Activated T-cell treated with anti-CD3 and anti-CD28 coated beads, Interleukin-2, amount 50 U/mL, for 4 hours (primary cell): ENCODE data around the gene KRTAP10-5. TPM values are rescaled to one million over a fixed set of nuclear protein-coding genes. Genes with fewer than 3 reads are reported as not detected.
"Not testable (repeated sequence)": the region's sequence is repeated elsewhere in the genome, so short reads cannot be mapped to it uniquely, and the experiment has no call there.

Experiments
- ATAC-seq, 2 donors: fragments of 200-7000 bp; cut with Tn5 transposase; one replicate each; pipeline ENCODE4 v1.10.0; 2021
- DNase-seq: peaks from one replicate; pipeline ENCODE4 v3.0.0-alpha.2; 2020
- H3K27me3 Mint-ChIP-seq: one replicate; pipeline ENCODE4 v1.8.0; 2021; ENCODE audit warnings: low read depth, mixed read lengths
- H3K36me3 Mint-ChIP-seq: one replicate; pipeline ENCODE4 v1.8.0; 2022; ENCODE audit warnings: mixed read lengths; ENCODE audit not compliant: insufficient read depth
- H3K4me1 Mint-ChIP-seq: one replicate; pipeline ENCODE4 v1.8.0; 2021; ENCODE audit warnings: low read depth, mixed read lengths
- H3K4me3 Mint-ChIP-seq: one replicate; pipeline ENCODE4 v1.8.0; 2021; ENCODE audit warnings: mild to moderate bottlenecking, moderate library complexity, mixed read lengths
- H3K9me3 Mint-ChIP-seq: one replicate; pipeline ENCODE4 v1.8.0; 2021; ENCODE audit warnings: mixed read lengths
- total RNA-seq, 3 donors: library from RNA; stranded (reverse); gene quantifications; one replicate each; pipeline ENCODE4 v1.2.1, GENCODE V29; 2021

Gene KRTAP10-5
- total RNA-seq, 3 donors from 2014 or later: not detected

DNA sequence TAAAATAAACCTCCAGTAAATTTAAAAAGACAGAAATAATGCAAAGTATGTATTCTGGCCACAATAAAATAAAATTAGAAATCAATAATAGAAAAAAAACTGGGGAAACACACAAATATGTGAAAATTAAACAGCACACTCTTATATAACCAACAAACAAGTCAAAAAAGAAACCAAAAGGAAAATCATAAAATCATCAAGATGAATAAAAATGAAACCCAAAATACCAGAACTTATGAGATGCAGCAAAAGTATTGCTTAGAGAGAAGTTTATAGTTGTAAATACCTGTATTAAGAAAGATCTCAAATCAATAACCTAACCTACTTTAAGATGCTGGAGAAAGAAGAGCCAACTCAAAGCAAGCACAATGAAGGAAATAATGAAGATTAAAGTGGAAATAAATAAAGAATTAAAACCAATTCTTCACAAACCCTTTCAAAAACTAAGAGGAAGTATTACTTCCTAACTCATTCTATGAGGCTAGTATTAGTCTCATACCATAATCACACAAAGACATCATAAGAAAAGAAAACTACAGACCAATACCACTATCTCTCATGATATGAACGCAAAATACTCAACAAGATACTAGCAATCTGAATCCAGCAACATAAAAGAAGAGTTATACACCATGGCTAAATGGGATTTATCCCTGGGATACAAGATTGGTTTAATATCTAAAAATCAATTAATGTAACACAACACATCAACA lies 15.4 kb downstream of the KRTAP10-5 start:
- Mint-ChIP-seq H3K9me3 (peaks cover 34% of the 10 kb centered on the region), H3K36me3 (no peaks in the 10 kb centered on the region), H3K27me3 (no peaks in the 10 kb centered on the region), H3K4me1 (peaks cover 13% of the 10 kb centered on the region), H3K4me3 (no peak overlapping the region)
- no peak for ATAC-seq
- no peak for DNase-seq

DNA sequence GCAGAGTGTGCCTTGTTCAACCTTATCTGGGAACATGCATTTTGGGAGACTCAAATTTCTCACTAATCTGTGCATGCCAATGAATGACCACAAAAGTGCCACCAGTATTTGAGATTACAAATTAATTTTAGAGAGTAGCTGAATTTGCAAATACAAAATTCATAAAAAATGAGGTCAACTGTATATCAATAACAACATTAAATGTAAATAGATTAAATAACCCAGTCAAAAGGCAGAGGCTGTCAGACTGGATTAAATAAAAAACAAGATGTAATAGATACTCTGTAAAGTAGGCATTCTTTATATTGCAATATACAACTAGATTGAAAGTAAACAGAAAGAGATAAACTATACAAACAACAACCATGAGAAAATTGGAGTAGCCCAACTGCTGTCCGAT lies 16.3 kb downstream of the KRTAP10-5 start:
- H3K4me1 Mint-ChIP-seq: peaks cover 13% of the 10 kb centered on the region
- H3K4me3 Mint-ChIP-seq: no peak overlapping the region
- ATAC-seq (no peak), DNase-seq (no peak)
- peaks cover 38% of the 10 kb centered on the region for H3K9me3 Mint-ChIP-seq
- H3K36me3 Mint-ChIP-seq: no peaks in the 10 kb centered on the region
- no peaks in the 10 kb centered on the region for H3K27me3 Mint-ChIP-seq

DNA sequence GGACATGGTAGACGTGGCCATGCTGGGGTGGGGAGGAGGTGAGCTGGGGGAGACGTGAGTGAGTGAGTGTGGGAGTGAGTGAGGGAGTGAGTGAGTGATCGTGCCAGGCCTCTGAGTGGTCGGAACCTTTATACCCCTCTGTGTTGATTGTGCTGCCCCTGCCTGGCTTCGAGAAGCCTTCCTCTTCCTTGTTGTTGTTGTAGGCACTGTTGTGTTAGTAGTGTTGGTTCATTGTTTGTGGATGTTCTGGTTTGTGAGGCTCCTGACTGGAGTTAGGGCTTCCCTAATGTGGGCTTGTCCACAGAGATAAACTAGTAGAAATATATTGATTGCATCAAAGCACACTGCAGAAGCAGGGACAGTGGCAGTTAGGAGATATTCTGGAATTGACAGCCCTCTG lies 21.7 kb downstream of the KRTAP10-5 start, which contains the start of gene KRTAP10-3:
Gene KRTAP10-3 (minus strand): TSS at position 101 of the 400 bp plus-strand sequence. CDS start 80 bp downstream, at position 21.
- ATAC-seq (no peak), DNase-seq (no peak)
- H3K9me3 Mint-ChIP-seq: peaks cover 38% of the 10 kb centered on the region
- H3K27me3 Mint-ChIP-seq: no peaks in the 10 kb centered on the region
- no peak within 1 kb of the TSS for H3K4me3 Mint-ChIP-seq
- H3K36me3 Mint-ChIP-seq: no peaks in the 10 kb centered on the region
- no peaks in the 10 kb centered on the region for H3K4me1 Mint-ChIP-seq

DNA sequence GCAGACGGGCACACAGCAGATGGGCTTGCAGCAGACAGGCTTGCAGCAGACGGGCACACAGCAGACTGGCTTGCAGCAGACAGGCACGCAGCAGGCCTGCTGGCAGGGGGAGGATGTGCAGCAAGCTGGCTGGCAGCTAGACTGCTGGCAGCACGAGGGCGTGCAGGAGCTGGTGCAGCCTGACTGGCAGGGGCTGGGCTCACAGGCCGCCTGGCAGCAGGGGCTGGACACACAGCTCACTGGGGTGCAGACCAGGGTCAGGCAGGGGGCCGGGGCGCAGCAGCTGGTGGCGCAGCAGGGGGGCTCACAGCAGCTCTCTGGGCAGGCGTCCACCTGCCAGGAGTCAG lies 22.1 kb downstream of the KRTAP10-5 start:
- ATAC-seq, H3K4me3 Mint-ChIP-seq, H3K36me3 Mint-ChIP-seq, DNase-seq, H3K4me1 Mint-ChIP-seq, H3K27me3 Mint-ChIP-seq: not testable (repeated sequence)
- H3K9me3 Mint-ChIP-seq: peaks cover 40% of the 10 kb centered on the region

DNA sequence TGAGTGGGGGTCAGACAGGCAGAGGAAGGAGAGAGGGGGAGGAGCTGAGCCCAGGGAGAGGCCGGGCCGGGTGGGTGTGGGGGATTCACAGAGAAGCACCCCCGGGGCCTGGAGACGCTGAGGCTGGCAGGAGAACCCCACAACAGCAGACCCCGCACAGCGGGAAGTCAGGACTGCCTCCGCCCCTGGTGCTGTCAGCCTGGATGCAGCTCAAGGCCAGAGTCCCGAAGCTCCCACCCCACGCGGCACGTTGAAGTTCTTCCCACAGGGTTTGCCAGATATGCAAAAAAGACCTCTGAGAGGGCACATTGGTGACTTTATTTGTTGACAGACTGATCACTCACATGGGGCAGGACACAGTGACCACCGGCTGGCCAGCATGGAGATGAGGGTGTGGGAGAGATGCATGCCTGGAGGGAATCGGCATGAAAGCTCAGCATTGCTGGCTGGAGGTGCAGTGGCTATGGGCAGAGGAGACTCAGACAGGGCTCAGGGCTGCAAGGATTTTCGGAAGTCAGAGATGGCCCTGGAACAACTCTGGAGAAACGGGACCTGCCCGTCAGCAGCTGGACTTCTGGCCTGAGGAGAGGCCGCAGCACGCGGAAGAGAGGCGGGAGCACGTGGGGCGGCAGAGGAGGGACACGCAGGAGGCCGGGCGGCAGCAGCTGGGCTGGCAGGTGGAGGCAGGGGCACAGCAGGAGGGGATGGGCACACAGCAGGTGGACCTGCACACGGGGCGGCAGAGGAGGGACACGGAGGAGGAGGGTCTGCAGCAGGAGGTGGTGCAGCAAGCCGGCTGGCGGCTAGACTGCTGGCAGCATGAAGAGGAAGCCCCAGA lies 22.7 kb downstream of the KRTAP10-5 start:
- DNase-seq: no peak
- ATAC-seq: no peak
- Mint-ChIP-seq H3K36me3 (peaks cover 3% of the 10 kb centered on the region), H3K9me3 (peaks cover 38% of the 10 kb centered on the region), H3K4me3 (no peak overlapping the region), H3K27me3 (no peaks in the 10 kb centered on the region), H3K4me1 (no peaks in the 10 kb centered on the region)

DNA sequence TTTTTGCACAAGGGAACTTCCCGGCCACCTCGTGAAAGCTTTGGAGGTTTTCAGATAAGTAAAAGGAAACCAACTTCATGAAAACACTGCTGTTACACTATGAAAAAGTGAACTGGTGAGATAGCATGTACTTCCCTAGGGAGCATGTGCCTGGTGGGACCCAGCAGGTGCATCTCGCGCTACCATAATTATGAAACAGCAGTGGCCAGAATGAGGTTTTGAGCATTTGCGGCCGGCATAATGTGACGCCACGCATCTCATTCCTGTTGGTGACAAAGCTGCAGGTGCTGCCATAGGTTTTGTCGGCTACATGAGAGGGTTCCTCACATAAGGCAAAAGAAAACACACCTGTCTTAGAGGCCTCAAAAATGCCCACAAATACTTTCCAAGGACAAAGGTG lies 23.5 kb downstream of the KRTAP10-5 start:
- Mint-ChIP-seq H3K4me3 (no peak overlapping the region), H3K4me1 (no peaks in the 10 kb centered on the region), H3K27me3 (no peaks in the 10 kb centered on the region), H3K9me3 (peaks cover 30% of the 10 kb centered on the region), H3K36me3 (peaks cover 3% of the 10 kb centered on the region)
- no peak for DNase-seq
- no peak for ATAC-seq

DNA sequence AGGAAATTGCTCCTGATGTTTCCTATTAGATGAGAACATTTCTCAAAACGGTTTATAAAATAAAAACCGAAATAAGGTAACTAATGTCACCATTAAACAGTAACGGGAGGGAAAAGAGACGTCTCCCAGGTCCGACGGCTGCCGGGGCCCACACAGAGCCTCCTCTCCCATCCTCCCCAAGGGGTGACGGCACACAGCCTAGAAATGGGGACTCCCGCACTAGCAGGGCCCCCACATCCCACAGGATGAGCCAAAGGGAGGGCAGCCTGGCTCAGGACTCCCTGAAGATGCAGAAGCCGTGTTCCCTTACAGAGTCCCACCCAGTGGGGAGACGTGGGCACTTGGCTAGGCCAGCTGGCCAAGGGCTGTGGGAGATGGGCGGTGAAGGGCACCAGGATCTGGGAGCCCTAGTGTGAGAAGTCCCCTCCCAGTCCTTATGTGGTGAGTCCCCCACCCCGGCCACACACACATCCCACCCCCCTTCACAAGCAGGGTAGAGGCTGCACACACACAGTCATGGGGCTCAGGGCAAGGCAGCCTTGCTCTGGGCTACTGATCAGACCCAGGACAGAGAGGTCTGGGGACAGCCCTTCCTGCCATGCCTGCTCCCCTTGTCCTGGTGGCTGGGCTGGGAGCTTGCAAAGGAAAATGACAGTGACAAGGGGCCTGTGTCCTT lies 25.1 kb downstream of the KRTAP10-5 start:
- Mint-ChIP-seq H3K27me3 (no peaks in the 10 kb centered on the region), H3K9me3 (peaks cover 14% of the 10 kb centered on the region), H3K4me1 (no peaks in the 10 kb centered on the region), H3K4me3 (no peak overlapping the region), H3K36me3 (peaks cover 3% of the 10 kb centered on the region)
- no peak for ATAC-seq
- DNase-seq: no peak

DNA sequence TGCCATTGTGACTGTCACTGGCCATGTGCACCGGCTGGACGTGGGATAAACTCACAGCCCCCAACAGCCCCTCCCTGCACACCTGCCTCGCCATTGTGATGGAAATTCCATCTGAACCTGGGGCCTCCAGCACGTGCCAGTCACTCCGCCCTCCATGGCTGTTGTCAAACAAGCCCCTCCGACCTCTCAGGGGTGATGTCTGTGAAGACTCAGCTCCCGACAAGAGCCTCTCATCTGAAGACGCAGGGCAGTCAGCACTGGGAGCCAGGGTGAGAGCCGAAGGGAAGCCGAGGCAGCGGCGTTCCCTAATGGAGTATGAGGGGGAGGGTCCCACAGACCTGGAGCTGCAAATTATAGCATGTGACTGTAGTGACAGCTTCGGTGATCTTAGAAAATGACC lies 27.7 kb downstream of the KRTAP10-5 start:
- peaks cover 14% of the 10 kb centered on the region for H3K4me1 Mint-ChIP-seq
- H3K9me3 Mint-ChIP-seq: peaks cover 9% of the 10 kb centered on the region

DNA sequence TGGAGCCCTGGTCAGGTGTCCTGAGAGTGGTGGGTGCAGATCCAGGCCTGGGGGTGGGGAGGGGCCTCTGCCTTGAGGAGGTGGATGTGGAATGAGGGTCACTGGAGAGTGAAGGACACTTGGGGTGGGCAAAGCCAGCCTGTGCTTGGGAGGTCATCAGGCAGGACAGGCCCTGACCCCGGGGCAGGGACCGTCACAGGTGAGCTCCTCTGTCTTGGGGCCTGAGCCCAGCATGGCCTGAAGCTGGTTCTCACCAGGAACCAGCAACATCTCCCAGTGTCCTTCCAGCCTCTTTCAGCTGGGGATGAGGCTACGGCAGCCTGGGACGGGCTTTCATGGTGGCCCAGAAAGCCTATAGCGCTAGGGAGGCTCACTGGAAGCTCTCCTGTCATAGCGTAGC lies 28.3 kb downstream of the KRTAP10-5 start:
- ATAC-seq (no peak), DNase-seq (no peak)
- H3K27me3 Mint-ChIP-seq: no peaks in the 10 kb centered on the region
- no peak overlapping the region for H3K4me3 Mint-ChIP-seq
- peaks cover 9% of the 10 kb centered on the region for H3K36me3 Mint-ChIP-seq
- H3K9me3 Mint-ChIP-seq: peaks cover 14% of the 10 kb centered on the region
- peaks cover 20% of the 10 kb centered on the region for H3K4me1 Mint-ChIP-seq

More for the DNA sequence above, 27.7 kb downstream of the KRTAP10-5 start:
- H3K36me3 Mint-ChIP-seq: peaks cover 5% of the 10 kb centered on the region
- no peak overlapping the region for H3K4me3 Mint-ChIP-seq
- no peaks in the 10 kb centered on the region for H3K27me3 Mint-ChIP-seq
- ATAC-seq (no peak), DNase-seq (no peak)

DNA sequence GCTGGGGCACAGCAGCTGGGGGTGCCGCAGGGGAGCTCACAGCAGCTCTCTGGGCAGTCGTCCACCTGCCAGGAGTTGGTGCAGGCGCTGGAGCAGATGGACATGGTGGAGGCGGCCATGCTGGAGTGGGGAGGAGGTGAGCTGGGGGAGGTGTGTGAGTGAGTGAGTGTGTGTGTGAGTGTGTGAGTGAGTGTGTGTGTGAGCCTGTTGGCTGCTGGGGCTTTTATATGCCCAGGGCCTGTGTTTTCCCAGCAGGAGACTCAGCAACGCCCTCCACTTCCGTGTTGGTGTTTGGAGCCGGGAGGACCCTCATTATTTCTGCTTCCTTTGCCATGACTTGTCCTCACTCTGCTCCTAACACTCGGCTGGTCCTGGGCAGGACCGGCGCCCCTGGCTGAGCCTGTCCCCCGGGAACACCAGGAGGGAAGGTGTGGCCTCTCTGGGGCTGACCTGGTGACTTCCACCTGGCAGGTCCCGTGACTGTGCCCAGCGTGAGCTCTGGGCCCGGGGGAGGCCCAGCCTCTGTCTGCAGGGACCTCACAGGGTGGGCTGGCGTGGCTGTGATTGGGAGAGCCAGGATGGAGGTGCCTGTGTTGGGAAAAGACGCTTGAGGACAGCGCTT lies 29.0 kb downstream of the KRTAP10-5 start, which contains the start of gene KRTAP10-2:
Gene KRTAP10-2 (minus strand): TSS at position 166 of the 622 bp plus-strand sequence. CDS start 47 bp downstream, at position 119.
- H3K27me3 Mint-ChIP-seq: no peaks in the 10 kb centered on the region
- DNase-seq (no peak), ATAC-seq (no peak)
- H3K9me3 Mint-ChIP-seq: peaks cover 21% of the 10 kb centered on the region
- H3K4me1 Mint-ChIP-seq: peaks cover 23% of the 10 kb centered on the region
- no peak within 1 kb of the TSS for H3K4me3 Mint-ChIP-seq
- H3K36me3 Mint-ChIP-seq: peaks cover 16% of the 10 kb centered on the region

DNA sequence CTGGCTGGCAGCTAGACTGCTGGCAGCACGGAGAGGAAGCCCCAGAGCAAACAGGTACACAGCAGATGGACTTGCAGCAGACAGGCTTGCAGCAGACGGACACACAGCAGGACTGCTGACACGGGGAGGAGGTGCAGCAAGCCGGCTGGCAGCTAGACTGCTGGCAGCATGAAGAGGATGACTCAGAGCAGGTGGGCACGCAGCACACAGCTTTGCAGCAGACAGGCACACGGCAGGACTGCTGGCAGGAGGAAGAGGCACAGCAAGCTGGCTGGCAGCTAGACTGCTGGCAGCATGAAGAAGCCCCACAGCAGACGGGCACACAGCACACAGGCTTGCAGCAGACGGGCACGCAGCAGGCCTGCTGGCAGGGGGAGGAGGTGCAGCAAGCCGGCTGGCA lies 29.6 kb downstream of the KRTAP10-5 start:
- Mint-ChIP-seq H3K27me3 (no peaks in the 10 kb centered on the region), H3K9me3 (peaks cover 21% of the 10 kb centered on the region), H3K4me3 (no peak overlapping the region), H3K36me3 (peaks cover 16% of the 10 kb centered on the region), H3K4me1 (peaks cover 23% of the 10 kb centered on the region)
- no peak for ATAC-seq
- no peak for DNase-seq

DNA sequence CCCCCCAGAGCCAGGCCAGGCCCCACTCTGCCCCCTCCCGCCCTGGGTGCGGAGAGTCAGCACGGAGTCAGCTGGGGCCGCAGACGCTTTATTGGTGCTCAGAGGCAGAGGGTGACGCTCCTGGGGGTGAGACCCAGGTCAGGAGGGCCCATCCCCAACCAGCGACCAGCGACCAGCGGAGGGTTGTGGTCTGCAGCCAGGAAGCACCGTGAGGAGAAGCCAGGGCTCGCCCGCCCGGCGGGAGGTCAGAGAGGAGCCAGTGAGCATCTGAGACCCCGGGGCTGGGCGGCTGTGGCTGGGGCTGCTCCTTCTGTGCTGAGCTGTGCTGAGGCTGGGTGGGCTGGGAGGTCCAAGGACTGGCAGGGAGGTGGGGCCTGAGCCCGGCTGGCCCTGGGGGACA lies 30.1 kb downstream of the KRTAP10-5 start:
- peaks cover 18% of the 10 kb centered on the region for H3K36me3 Mint-ChIP-seq
- not testable (repeated sequence) for ATAC-seq, H3K27me3 Mint-ChIP-seq, DNase-seq, H3K4me3 Mint-ChIP-seq
- H3K9me3 Mint-ChIP-seq: peaks cover 26% of the 10 kb centered on the region
- H3K4me1 Mint-ChIP-seq: peaks cover 23% of the 10 kb centered on the region

DNA sequence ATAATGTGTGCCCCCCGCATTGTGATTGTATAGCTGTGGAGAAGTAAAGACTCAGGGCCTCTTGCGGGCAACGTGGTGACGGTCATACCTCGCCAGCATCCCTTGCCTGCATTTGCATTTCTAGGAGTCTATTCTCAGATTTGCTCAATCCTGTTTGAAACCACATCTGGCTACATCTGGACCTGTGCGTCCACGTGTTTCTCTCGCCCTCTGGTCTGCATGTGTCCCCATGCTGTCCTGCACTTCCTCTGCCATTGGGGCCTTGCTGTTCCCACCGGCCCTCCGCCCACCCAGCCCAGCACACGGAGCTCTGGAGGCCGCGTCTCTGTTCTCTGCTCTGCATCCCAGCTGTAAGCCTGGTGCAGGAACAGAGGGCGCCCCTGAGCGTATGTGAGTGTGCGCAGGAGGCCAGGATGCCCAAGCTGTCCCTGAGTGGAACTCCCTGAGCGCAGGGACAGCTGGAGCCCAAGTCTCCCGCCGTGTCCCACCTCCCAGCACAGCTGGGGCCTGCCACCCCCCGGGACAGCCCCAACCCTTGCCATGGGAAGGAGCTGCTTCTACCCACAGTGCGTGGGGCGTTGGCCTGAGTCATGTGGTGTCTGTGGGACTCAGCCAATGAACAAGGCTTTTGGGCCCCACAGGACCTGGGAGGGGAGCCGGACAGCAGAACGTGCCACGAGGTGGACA lies 30.7 kb downstream of the KRTAP10-5 start:
- ATAC-seq (no peak), DNase-seq (no peak)
- H3K27me3 Mint-ChIP-seq: no peaks in the 10 kb centered on the region
- H3K4me3 Mint-ChIP-seq: no peak overlapping the region
- peaks cover 19% of the 10 kb centered on the region for H3K36me3 Mint-ChIP-seq
- H3K4me1 Mint-ChIP-seq: peaks cover 23% of the 10 kb centered on the region
- peaks cover 26% of the 10 kb centered on the region for H3K9me3 Mint-ChIP-seq
